NCI-H146 treated with DMSO at 0.1 percent for 48 hours (cell line): Measurements from ENCODE around the gene HTR1B.

Experiments used
- DNase-seq: peaks from one replicate; lab custom pipeline; 2025; ENCODE audit not compliant: unreplicated experiment; lab: John Stamatoyannopoulos, UW

HTR1B gene, protein sequence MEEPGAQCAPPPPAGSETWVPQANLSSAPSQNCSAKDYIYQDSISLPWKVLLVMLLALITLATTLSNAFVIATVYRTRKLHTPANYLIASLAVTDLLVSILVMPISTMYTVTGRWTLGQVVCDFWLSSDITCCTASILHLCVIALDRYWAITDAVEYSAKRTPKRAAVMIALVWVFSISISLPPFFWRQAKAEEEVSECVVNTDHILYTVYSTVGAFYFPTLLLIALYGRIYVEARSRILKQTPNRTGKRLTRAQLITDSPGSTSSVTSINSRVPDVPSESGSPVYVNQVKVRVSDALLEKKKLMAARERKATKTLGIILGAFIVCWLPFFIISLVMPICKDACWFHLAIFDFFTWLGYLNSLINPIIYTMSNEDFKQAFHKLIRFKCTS

DNA sequence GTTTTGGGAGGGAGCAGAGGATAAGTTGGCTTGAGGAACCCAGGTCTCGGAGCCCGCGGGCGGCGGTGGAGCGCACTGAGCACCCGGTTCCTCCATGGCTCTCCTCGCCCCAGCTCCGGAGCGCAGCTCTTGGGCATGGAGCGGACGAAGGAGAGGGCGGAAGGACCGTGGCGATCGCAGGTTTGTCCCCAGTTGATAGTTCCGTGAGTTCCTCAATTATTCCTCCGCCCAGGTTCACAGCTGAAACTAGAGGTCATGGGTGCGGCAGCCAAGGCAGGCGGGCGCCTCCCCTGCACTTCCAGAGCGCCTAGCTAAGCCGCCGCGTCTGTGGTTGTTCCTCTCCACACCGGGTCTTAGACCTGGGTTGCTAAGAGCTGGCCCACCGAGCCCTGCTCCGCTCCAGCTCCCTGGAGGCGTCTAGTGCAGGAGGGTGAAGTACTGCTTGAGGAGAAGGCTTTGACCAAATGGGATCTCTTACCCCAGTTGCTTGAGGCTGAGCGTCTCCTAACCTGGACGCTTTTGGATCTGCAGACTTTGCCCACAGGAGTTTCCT, at the start of gene HTR1B:
Gene HTR1B (minus strand): TSS at position 184 of the 553 bp plus-strand sequence. CDS start 88 bp downstream, at position 96.
- peak; percentile 22 for DNase-seq

DNA sequence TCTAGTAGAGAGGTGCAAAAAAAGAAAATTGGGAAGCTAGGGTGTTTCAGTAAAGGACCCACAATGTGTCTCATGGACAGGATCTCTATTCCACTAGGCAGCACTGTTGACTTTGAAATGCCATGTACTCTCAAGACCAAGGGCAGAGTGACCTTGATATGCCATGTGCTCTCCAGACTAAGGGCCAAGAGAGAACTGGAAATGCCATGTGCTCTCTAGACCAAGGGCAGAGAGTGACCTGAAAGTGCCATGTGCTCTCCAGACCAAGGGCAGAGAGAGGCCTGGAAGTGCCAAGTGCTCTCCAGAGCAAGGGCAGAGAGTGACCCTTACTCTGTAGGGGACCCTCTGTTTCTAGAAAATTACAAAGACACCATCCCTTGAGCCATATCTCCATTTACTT, 49.3 kb upstream of the HTR1B start:
- DNase-seq: no peak

DNA sequence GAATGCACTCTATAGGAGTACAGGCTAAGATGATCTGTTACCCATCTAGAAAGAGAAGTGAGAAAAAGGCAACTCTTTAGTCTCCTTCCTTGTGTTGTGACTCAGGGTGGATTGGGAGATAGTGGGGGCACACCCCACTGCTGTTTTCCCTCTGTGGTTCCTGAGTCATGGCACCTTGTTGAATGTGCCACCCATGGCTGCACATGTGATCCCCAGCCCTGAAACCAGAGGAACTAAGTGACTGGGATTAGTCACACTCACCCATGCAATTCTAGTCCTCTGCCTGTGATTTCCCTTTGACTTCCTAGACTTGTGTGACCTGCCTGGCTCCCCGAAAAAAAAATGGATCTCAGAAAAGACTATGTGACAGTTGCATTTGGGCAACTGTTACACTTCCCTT, 48.6 kb upstream of the HTR1B start:
- no peak for DNase-seq

DNA sequence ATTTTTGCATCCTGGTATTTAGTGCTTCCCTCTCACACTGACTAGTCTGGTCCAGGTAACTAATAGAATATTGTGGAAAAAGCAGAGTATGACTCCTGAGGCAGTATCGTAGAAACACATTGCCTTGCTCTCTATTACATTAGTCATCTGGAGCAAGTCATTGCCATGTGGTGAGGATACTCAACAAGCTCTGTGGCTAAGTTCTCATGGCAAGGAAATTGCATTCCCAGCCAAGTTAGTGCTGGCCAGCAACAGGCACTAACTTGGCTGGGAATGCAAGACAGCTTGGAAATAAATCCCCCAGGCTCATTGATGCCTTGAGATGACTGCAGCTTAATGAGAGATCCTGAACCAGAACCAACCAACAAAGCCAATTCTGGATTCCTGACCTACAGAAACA, 39.7 kb upstream of the HTR1B start:
- no peak for DNase-seq

DNA sequence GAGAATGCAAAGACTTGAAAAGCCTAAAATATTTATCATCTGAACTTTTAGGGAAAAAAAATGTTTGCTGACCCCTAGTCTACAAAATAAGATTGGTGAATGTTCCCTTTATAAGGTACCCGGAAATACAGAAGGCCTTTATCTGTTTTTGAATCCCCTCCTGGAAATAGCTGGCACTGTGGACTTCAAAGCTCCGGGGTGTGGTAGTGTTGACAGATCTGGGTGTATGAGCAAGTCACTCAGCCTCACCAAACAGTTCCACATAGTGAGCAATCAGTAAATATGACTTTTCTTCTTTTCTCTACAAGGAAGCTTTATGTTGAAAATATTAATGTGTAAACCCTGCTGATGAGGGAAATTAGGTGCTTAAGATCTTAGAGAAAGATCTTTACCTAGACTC, 29.2 kb upstream of the HTR1B start:
- DNase-seq: no peak

DNA sequence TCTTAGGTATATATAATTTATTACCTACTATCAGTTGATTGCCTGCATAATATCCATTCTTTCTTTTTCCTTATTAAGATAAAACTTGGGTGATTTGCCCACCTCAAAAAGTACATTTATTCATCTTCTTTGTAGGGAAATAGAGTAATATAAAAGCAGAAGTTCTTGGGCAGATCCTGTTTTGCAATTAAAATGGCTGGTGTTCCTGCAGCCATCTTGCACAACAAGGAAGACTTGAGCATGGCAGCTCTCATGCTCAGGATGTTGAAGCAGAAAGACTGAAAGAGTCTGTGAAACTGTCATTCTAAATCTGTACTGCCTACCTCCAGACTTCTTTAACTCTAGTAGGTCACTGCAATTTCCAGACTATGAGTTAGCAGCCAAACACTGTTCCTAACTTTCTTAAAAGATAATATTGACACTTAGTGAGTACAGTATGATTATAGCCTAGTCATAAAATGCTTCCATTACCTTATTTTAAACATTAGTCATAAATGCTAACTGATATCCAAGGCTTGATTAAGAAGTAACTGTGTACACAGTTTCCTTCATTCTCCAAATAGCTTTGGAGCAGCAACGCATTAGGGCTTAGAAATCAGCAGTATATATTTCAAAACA, 24.6 kb upstream of the HTR1B start:
- DNase-seq: no peak

DNA sequence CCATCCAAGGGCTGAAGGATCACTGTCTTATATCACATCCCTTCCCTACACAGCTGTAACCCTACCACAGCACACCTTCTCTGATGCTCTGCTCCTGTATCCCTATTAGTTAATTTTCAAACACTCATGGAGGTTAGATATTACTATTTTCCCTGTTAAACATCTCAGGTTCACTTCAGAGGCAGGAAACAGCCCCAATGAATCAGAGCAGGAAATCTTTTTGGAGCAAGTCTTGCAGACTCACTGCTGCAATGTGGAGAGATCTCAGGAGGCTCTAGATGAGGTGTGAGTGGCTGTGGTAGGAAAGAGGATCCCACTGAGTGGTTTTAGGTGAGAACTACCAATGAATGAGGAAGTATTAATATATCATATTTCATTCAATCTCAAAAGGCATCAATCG, 19.7 kb upstream of the HTR1B start:
- no peak for DNase-seq

DNA sequence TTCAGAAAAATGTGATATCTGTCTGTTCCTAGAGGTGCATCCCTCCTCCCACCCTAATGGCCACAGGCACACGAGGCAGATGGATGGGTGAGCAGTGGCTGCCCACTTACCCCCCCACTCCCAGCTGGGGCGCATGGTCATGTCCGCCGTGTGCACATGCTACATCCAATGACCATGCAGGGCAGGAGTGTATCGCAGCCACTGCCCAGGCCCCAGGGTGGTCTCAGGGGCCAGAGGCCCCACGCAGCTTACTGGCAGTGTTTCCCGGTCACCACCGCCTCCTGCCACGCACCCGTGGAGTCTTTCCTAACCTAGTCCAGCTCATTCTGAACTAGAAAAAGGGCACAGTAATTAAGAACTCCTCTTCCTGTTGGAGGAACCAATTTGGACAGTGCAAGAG, 11.7 kb upstream of the HTR1B start:
- DNase-seq: no peak

DNA sequence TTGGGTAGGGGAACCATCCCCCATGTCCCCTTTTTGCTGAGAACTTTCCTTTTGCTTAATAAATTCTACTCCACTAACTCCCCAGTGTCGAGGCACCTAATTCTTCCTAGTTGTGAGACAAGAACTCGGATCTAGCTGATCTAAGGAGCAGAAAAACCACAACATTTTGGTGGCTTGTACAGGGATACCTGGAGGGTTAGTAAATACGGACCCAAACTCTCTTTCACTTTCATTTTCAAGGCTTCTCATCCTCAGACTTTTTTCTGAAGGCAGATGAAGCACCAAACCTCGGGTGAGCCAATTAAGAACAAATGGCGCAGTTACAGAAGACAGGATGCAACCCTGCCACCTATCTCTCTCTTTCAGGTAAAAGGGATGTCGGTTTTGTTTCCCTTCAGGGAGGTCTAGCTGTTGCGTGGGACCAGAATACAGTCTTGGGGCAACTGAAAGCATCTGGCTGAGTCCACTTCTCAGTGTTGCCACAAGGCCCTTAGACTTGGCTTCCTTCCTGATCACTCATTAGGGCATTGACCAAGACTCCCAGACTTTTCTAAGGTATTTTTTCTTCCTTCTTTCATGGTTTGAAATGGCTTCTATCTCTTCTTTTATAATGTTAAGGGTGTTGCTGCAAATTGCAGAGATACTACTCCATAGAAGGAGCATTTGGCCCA, 11.1 kb upstream of the HTR1B start:
- no peak for DNase-seq

DNA sequence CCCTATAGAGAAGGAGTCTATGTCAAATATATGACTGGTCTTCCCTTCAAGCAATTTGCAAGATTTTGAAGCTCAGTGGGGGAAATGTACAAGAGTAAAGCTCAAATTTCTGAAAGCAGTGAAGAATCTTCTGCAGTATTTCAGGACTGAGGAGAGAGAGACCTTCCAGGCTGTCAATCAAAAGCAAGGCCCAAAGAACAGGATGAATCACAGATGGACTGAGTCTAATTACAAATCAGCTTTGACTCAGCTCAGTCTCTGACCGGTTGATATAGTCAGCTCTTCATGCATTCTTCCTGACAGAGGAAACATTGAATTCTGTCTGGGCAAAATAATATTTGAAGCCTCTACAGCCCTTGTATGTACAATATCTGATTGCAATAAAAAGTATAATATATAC, 7.7 kb upstream of the HTR1B start:
- DNase-seq: no peak

DNA sequence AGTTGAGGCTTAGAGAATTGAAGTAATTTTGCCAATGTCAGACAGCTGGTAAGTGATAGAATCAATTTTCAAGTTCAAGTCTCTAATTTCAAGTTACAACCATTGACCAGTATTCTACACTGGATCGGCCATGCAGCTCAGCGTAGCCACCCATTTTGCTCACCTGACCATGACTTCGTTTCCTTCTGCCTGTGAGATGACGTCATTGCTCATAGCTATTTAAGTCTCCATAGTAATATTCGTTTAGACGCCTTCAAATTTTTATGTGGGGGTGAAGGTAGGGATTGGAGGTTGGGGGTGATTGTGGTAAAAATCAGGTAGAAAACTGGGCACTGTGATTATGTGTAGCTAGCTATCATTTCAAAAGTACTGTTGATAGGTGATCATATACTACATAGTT, 5.6 kb upstream of the HTR1B start:
- DNase-seq: no peak

DNA sequence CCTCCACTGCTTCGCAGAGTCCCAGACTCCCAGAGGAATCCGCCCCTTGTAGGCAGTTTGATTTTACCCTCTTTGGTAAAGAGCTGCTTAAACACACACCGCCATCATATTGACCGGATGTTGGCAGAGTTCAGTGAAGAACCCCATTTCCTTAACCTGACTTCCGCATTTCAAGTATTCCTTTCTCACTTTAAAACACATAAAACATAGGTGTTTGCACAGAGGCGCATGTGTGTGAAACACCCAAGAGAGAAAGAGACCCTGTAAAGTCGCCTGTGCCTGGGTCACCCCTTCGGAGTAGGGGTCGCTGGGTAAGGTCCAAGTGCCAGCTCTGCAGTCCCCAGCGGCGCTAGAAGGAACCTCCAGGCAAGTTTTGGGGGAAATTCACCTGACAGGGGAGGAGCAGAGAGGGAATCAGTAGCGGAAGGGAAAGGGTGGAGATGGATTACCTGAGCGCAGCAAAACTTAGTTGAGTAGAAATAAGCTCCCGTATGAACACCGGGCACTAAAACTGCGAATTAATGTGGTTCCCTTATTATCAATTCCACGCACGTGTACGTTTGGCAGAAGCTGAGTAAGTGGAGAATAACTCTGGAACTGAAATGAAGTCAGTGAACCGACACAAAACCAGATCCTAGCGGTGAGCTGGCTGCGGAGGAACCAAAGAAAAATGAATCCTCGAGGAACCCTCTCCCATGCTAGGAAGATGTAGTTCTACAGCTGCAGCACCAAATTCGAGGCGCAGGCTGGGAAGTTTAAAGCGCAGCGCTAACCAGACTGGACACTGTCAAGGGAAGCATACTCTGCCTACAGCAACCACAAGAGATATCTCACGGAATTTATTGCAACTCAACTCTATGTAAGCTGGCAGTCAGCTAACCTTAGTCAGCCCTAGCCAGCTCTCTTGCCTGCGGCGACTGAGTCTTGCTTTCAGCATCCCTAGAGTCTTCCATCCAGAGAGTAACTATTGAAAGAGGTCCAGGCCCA, 3.5 kb upstream of the HTR1B start:
- no peak for DNase-seq

DNA sequence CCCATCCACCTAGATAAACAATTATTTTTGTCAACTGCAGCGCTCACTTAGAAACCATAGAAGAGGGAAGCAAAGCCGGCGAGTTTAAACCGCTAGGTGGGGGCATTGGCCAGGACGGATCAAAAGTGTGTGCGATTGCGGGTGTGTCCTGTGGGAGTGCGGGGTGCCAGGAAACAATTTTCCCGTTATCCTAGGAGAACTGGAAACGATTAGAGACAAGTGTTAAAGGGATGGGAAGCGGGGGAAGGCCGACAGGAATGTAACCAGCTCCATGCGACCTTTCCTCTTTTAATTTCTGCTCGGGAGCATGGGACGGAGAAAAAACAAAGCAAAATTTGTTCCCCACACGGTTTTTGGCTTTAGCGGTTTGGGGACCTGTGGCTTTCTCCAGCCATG, 2.8 kb upstream of the HTR1B start:
- DNase-seq: peak; percentile 19

DNA sequence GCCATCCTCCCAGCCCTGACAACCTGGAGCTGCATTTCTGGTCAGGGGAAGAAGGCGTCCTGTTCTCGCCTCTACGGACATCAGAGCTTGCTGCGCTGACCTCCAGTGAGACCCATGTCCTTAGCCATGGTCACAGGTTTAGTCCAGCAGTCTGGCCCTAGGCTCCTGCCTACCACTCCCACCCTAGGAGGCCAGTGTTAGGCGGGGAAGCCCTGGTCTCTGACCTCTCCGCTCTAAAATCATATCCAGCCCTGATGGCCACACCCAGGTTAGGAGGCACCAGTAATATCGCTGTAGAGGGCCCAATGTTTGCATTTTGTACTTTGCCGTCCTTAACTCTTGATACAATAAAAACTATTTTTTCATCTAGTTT, 1.2 kb upstream of the HTR1B start:
- DNase-seq: no peak

DNA sequence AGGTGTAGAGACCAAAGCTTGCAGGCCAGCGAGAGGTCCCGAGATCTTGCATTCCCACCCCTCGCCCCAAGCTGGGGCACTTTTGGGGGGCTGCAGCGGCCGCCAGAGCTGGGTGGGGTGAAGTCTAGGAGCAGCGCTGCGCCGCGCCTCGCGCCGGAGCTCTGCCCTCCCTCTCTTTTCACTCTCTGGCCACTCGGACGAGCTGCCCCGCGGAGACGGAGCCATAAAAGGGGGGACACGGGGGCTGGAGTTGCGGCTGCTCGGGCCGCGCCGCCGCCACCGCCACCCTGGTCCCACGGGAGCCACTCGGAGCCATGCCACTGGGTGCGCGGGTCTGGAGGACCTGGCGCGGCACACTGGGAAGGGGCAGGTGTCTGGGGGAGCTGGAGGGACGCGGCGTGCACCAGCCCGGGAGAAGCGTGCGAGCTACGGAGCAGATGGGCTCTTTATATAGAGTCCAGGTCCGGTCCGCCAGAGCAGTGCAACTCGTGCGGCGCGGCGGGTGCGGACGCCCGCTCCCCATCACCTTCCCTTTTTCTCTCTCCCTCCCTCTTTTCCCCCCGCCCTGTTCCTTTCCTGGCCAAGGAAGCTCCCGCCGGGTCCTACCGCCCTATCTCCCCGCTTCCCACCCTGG, 687 bp upstream of the HTR1B start:
- no peak for DNase-seq

DNA sequence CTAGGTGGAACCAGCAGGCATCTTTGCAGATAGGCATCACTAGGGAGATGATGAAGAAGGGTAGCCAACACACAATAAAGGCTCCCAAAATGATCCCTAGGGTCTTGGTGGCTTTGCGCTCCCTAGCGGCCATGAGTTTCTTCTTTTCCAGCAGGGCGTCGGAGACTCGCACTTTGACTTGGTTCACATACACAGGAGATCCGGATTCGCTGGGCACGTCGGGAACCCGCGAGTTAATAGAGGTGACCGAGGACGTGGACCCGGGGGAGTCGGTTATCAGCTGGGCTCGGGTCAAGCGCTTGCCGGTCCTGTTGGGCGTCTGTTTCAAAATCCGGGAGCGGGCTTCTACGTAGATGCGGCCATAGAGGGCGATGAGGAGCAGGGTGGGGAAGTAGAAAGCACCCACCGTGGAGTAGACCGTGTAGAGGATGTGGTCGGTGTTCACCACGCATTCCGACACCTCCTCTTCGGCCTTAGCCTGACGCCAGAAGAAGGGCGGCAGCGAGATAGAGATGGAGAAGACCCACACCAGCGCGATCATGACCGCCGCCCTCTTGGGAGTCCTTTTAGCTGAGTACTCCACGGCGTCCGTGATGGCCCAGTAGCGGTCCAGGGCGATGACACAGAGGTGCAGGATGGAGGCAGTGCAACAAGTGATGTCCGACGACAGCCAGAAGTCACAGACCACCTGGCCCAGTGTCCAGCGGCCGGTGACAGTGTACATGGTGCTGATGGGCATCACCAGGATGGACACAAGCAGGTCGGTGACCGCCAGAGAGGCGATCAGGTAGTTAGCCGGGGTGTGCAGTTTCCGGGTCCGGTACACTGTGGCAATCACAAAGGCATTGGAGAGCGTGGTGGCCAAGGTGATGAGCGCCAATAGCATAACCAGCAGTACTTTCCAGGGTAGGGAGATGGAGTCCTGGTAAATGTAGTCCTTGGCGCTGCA, 658 bp downstream of the HTR1B start:
- DNase-seq: no peak

DNA sequence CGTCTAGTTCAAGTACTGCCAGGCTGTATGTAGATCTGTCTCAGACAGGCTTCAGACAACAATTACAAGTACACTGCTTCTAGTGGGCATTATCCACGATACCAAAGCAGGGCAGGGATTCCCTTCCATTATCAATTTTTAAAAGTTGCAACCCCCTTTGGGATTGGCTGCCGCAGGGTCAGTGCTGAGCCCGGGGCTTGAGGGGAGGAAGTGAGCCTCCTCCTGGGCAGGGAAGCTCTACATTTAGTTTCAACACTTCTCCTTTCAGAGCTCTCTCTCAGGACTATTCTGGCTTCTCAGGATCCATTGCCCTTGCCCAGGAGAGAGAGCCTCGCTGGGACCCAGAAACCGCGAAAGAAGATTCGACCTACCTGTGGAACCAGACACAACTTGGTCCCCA, 1.5 kb downstream of the HTR1B start:
- DNase-seq: no peak

DNA sequence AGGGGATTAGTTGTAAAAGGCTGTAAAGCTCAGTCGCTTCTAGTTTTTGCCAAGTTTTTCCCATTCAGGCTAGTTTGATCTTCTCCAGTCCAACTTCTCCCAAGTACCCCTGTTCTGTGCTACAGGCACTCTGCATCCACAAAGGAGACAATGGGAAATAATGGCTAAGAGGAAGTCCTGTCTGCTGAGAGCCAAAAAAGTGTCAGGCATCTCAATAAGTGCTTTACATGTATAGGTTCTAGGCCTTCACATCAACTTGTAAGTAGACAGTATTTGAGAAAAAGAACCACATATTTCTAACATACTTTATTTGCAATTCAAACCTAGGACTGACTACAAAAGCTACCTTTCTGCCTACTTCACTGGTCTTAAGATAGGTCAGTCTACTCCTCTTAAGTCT, 4.9 kb downstream of the HTR1B start:
- no peak for DNase-seq

DNA sequence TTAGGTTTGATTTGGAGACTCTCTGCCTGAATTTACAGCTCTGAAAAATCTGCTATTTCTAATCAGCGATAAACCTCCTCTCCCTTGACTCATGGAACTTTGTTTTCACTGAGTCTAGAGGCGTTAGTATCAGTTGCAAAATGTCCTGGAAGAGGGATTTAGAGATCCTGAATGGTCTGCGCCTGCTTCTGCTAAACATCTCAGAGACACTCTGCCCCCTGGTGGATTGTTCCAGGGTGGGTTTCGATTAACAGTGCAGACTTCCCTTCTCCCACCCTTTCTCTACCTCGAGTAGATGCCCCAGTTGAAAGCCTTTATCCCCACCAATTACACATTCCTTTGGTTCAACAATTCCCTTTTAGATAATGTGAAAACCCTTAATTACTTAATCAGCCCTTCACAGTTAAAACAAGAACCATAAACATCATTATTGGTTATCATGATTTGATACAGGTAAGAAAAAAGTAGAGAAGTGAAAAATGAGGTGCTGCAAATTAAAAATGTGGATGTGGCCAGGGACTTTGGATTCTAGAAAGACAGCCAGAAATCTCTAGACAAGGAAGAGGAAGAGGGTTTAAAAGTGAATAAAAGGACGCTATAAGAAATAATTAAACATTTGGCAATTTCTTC, 5.5 kb downstream of the HTR1B start:
- peak; percentile 22 for DNase-seq
